HG02798 (cell line): ENCODE results near the gene TRPT1.
A peak's percentile ranks its signal among the peaks of the same experiment; 100 is the strongest.

Experiments used
- ATAC-seq: cut with Tn5 transposase; IDR thresholded peaks from one replicate; pipeline ENCODE4 v1.9.1; 2021; ENCODE audit warnings: mild to moderate bottlenecking; ENCODE audit not compliant: unreplicated experiment, poor library complexity

Gene TRPT1

GRCh38 chr11:64185175-64185692, 40.8 kb downstream of the TRPT1 start:
- ATAC-seq: peak; percentile 20

GRCh38 chr11:64183890-64184289, 42.1 kb downstream of the TRPT1 start:
- ATAC-seq: no peak

GRCh38 chr11:64181506-64182411, 44.2 kb downstream of the TRPT1 start:
- no peak for ATAC-seq

DNA sequence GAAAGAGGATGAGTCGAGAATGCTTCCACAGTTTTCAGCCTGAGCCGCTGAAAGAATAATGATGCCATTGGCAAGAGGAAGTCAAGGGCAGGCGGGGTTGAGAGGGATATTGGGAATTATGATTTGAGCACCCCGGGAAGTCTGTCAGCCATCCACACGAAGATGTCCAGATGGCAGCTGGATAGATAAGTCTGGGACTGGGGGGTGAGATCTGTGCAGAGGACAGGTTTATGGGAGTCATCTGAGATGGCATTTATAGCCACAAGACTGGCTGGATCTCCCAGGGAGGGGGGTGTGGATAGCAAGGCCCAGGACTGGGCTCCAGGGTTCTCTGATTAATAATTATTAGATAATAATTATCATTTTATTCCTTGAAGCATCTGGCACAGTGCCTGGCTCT, 45.1 kb downstream of the TRPT1 start:
- ATAC-seq: no peak

DNA sequence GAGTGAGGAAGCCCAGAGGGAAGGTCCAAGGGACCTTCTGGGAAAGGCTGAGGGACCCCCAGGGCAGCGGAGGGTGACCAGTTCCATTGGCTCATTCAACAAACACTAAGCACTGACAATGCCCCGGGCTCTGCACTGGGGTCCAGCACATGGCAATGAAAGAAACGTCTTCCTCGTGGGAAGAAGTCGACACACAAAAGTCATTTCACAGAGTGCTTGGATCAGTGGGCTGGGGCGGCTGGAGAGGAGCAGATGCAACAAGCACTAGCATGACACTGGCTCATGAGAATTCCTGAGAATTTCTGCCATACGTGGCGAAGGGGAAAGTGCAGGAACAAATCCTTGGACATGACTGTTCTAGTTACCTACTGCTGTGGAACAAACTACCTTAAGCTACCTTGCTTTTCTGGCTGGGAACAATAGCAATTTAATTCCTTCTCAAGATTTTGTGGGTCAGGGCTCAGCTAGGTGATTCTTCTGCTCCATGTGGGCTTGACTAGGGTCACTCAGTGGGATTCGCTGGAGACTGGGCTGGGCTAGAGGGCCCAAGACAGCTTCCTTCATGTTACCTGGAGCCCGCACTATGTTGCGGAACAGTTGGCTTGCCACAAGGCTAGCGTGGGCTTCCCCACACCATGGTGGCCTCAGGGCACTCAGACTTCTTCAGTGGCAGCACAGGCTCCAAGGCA, 46.9 kb downstream of the TRPT1 start:
- ATAC-seq: no peak

- ATAC-seq: no peak
These were observed 47.8 kb downstream of the TRPT1 start for GRCh38 chr11:64178203-64178602.

DNA sequence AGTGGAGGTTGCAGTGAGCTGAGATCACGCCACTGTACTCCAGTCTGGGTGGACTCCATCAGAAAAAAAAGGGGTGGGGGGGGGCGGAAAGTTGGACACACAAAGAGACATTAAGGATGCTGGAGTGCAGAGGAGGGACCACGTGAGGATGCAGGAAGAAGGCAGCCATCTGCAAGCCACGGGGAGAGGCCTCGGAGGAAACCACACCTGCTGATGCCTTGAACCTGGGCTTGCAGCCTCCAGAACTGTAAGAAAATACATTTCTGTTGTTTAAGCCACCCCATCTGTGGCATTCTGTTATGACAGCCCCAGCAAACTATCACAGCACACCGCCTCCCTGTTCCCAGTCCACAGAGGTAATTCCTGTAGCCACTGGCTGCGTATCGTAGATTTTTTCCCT, 49.2 kb downstream of the TRPT1 start:
- ATAC-seq: no peak
